ENCODE measurements around the gene OR10A4. TPM values are rescaled to one million over a fixed set of nuclear protein-coding genes. Genes with fewer than 3 reads are reported as not detected.

OR10A4 gene
- total and polyA plus RNA-seq, 8 donors: not detected

DNA sequence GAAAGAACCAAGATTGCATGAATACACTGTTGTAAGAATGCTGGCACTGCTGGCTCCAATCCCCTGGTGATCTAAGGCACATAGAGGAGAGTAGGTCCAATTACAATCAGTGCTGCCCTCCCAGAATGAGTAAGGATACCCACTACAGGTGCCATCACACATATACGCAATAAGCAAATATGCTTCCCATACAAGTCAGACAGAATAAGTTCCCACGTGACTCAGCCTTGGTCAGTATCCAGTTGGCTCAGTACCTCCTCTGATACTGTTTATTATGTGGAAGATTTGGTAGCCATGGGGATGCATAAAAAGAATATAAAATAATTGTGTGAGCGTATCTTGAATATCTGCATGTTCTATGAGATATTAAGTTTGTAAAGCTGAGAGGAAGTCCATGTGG lies 35.5 kb downstream of the OR10A4 start:
- Histone ChIP-seq H3K27me3 (no peaks in the 10 kb centered on the region), H3K36me3 (no peaks in the 10 kb centered on the region), H3K9me3 (no peaks in the 10 kb centered on the region), H3K4me1 (no peaks in the 10 kb centered on the region), H3K27ac (no peak overlapping the region), H3K4me3 (no peak overlapping the region)
- peak in 1 of 4 donors; percentile 18 for DNase-seq
- TF ChIP-seq, protein P1, sequence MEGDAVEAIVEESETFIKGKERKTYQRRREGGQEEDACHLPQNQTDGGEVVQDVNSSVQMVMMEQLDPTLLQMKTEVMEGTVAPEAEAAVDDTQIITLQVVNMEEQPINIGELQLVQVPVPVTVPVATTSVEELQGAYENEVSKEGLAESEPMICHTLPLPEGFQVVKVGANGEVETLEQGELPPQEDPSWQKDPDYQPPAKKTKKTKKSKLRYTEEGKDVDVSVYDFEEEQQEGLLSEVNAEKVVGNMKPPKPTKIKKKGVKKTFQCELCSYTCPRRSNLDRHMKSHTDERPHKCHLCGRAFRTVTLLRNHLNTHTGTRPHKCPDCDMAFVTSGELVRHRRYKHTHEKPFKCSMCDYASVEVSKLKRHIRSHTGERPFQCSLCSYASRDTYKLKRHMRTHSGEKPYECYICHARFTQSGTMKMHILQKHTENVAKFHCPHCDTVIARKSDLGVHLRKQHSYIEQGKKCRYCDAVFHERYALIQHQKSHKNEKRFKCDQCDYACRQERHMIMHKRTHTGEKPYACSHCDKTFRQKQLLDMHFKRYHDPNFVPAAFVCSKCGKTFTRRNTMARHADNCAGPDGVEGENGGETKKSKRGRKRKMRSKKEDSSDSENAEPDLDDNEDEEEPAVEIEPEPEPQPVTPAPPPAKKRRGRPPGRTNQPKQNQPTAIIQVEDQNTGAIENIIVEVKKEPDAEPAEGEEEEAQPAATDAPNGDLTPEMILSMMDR (IDR thresholded peaks at IDR 0.05): no peak
- intact Hi-C loops (cut with DNase I): no loop called here
- ATAC-seq: no peak

DNA sequence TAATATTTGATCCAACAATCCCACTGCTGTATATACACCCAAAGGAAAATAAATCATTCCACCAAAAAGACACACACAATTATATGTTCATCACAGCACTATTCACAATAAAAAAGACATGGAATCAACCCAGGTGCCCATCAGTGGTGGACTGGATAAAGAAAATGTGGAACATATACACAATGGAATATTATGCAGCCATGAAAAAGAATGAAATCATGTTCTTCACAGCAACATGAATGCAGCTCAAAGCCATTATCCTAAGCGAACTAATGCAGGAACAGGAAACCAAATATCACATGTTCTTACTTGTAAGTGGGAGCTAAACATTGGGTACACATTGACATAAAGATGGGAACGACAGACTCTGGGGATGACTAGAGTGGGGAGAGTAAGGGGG lies 43.3 kb downstream of the OR10A4 start:
- H3K27me3 ChIP-seq: no peaks in the 10 kb centered on the region
- intact Hi-C loops (cut with DNase I): no loop called here
- H3K9me3 ChIP-seq: no peaks in the 10 kb centered on the region
- TF ChIP-seq, protein P1 (IDR thresholded peaks at IDR 0.05): no peak
- H3K27ac ChIP-seq: no peak overlapping the region
- DNase-seq (no peak), ATAC-seq (no peak)
- no peaks in the 10 kb centered on the region for H3K36me3 ChIP-seq
- no peak overlapping the region for H3K4me3 ChIP-seq
- no peaks in the 10 kb centered on the region for H3K4me1 ChIP-seq

DNA sequence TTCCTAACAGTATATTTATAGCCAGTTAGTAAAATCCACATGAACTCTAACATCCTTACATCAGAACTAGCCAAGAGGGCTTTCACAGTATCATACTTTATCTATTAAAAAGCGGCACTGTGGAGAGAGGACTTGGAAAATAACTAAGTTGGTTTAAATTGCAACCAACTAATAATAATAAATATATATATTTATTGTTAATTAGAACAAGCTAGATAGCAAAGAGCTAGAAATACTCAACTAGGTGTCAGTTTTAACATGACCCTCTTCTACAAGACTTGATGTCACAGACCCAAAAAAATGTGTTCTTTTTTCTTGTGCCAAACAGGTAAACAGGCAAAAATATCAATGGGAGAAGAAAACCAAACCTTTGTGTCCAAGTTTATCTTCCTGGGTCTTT lies 44.3 kb downstream of the OR10A4 start, which contains the start of gene OR2D3:
Gene OR2D3 (plus strand): TSS at position 301 of the 400 bp plus-strand sequence. CDS start 0 bp downstream, at position 301.
- no peak for DNase-seq
- no peaks in the 10 kb centered on the region for H3K36me3 ChIP-seq
- TF ChIP-seq, protein P1 (IDR thresholded peaks at IDR 0.05): no peak
- H3K4me1 ChIP-seq: no peaks in the 10 kb centered on the region
- no peak within 1 kb of the TSS for H3K4me3 ChIP-seq
- ATAC-seq: no peak
- no peaks in the 10 kb centered on the region for H3K9me3 ChIP-seq
- H3K27me3 ChIP-seq: no peaks in the 10 kb centered on the region
- intact Hi-C loops (cut with DNase I): no loop called here
- no peak within 1 kb of the TSS for H3K27ac ChIP-seq

DNA sequence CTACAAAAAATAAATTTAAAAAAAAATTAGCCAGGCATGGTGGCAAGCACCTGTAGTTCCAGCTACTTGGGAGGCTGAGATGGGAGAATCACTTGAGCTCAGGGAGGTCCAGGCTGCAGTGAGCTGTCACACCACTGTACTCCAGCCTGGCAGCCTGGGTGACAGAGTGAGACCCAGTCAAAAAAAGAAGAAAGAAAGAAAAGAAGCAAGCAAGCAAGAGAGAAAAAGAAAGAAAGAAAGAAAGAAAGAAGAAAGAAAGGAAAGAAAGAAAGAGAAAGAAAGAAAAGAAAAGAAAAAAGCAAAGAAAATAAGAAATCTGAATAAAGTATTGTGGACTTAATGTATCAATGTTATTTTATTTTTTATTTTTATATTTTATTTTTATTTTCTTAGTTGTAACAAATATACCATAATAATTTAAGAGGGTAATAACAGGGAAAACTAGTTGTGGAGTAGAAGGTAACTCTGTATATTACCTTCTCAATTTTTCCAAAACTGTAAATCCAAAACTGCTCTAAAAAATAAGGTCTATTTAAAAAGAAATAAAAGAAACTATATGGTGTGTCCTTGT lies 48.7 kb downstream of the OR10A4 start:
- no peaks in the 10 kb centered on the region for H3K36me3 ChIP-seq
- H3K4me3 ChIP-seq: no peak overlapping the region
- H3K27me3 ChIP-seq: no peaks in the 10 kb centered on the region
- DNase-seq: no peak
- no peaks in the 10 kb centered on the region for H3K9me3 ChIP-seq
- TF ChIP-seq, protein P1 (IDR thresholded peaks at IDR 0.05): no peak
- no peak for ATAC-seq
- H3K27ac ChIP-seq: no peak overlapping the region
- H3K4me1 ChIP-seq: peaks cover 5 to 11% of the 10 kb centered on the region in 2 donors
- intact Hi-C loops (cut with DNase I): no loop called here

DNA sequence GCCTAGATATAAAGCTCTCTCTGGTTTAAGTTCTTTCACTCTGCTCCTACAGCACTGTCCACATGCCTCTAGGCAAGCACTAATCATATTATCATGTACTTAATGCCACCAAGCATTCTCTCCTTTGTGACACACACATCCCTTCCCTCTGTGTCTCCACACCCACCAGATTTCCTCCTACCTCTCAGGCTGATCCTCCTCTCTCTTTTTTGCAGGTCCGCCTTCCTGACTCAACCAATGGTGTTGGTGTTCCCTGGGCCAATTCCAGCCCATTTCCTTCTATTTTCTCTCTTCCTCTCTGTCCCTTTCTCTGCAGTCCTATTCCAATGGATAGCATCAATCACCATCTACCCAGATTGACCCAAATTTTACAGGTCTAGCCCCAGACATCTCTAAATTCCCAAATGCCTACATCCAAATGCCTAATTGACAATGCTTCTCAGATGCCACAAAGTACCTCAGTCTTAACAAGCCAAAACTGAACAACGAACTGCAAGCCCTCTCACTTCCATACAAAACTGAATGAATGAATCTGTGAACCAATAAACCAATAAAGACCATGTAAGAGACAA lies 49.3 kb downstream of the OR10A4 start:
- Histone ChIP-seq H3K4me3 (peak overlapping the region; percentile 45 to 59), H3K27ac (no peak overlapping the region), H3K36me3 (no peaks in the 10 kb centered on the region), H3K4me1 (peaks cover 5 to 11% of the 10 kb centered on the region in 2 donors), H3K9me3 (no peaks in the 10 kb centered on the region), H3K27me3 (no peaks in the 10 kb centered on the region)
- DNase-seq: peak in 1 of 4 donors; percentile 3
- intact Hi-C loops (cut with DNase I): no loop called here
- peak; percentile 7 for ATAC-seq
- TF ChIP-seq, protein P1 (IDR thresholded peaks at IDR 0.05): no peak
